Caco-2 (cell line): ENCODE results near the gene SCAP. TPM values are rescaled to one million over a fixed set of nuclear protein-coding genes. Genes with fewer than 3 reads are reported as not detected.

ENCODE experiments used
- BruUV-seq: library from RNA; stranded (reverse); fragments of 400-500 nt; replicated peaks from 2 replicates; lab custom pipeline; 2021; lab: Mats Ljungman, UMichigan
- CTCF ChIA-PET: fragments of 300-600 bp; sonication (Branson Sonifier 250); formaldehyde crosslinking; loops from one replicate; lab custom pipeline; 2022; ENCODE audit warnings: antibody characterized with exemption; lab: Charles Lee
- POLR2A ChIA-PET: fragments of 300-600 bp; sonication (Branson Sonifier 250); formaldehyde crosslinking; loops from one replicate; lab custom pipeline; 2022; ENCODE audit warnings: antibody characterized with exemption; lab: Charles Lee
- DNase-seq, 2 experiments: peaks; one replicate each; pipeline versions ENCODE4 v3.0.0 to v3.0.0-alpha.2; 2020 to 2022
- H3K27me3 ChIP-seq: replicated peaks from 2 replicates; pipeline ENCODE4 v1.6.0; 2011; ENCODE audit warnings: low read length; ENCODE audit not compliant: control insufficient read depth, insufficient read depth
- H3K36me3 ChIP-seq: 2 replicates; pipeline ENCODE4 v1.5.1; 2011; ENCODE audit warnings: low read length; ENCODE audit not compliant: control insufficient read depth, insufficient read depth
- H3K4me1 ChIP-seq: fragments of 250-450 bp; sonication (Bioruptor Pico); 2 replicates; pipeline ENCODE4 v1.5.1; 2020; ENCODE audit warnings: mild to moderate bottlenecking
- H3K4me3 ChIP-seq: 2 replicates; pipeline ENCODE4 v1.5.1; 2011; ENCODE audit warnings: low read depth, mild to moderate bottlenecking, control low read depth, low read length
- H3K9me3 ChIP-seq: fragments of 250-450 bp; sonication (Bioruptor Pico); 2 replicates; pipeline ENCODE4 v1.5.1; 2020; ENCODE audit warnings: mild to moderate bottlenecking, moderate library complexity
- H3K27ac Mint-ChIP-seq: one replicate; pipeline ENCODE4 v1.8.0; 2022; ENCODE audit warnings: mixed read lengths; ENCODE audit not compliant: unreplicated experiment
- H3K27me3 Mint-ChIP-seq: one replicate; pipeline ENCODE4 v1.8.0; 2022; ENCODE audit warnings: mixed read lengths; ENCODE audit not compliant: insufficient read depth, unreplicated experiment
- H3K36me3 Mint-ChIP-seq: one replicate; pipeline ENCODE4 v1.8.0; 2022; ENCODE audit warnings: mild to moderate bottlenecking, mixed read lengths; ENCODE audit not compliant: insufficient read depth, unreplicated experiment
- H3K4me1 Mint-ChIP-seq: one replicate; pipeline ENCODE4 v1.8.0; 2022; ENCODE audit warnings: low read depth, mixed read lengths; ENCODE audit not compliant: unreplicated experiment
- H3K4me3 Mint-ChIP-seq: one replicate; pipeline ENCODE4 v1.8.0; 2022; ENCODE audit warnings: mild to moderate bottlenecking, moderate library complexity, mixed read lengths; ENCODE audit not compliant: unreplicated experiment
- H3K9me3 Mint-ChIP-seq: one replicate; pipeline ENCODE4 v1.8.0; 2022; ENCODE audit warnings: mixed read lengths; ENCODE audit not compliant: unreplicated experiment
- CTCF ChIP-seq, 2 experiments: fragments of 200-600 bp in 1 of 2; IDR thresholded peaks; 1 replicate in 1 of 2; 2 replicates in 1 of 2; pipeline versions ENCODE4 v1.5.1 to v1.8.0; 2011 to 2022; ENCODE audit warnings: antibody characterized with exemption in 1 of 2, control low read depth in 1 of 2, inconsistent platforms in 1 of 2, low read depth in 1 of 2, low read length in 1 of 2, mild to moderate bottlenecking in 1 of 2, moderate library complexity in 1 of 2; ENCODE audit not compliant: insufficient read depth in 1 of 2, severe bottlenecking in 1 of 2, unreplicated experiment in 1 of 2
- intact Hi-C: fragments of 100-400 bp; cut with micrococcal nuclease; formaldehyde crosslinking; loops from one replicate; pipeline ENCODE4 v1.10.0; 2022; ENCODE audit not compliant: unreplicated experiment
- total RNA-seq: library from RNA; stranded (reverse); gene quantifications from 2 replicates; pipeline ENCODE4 v1.2.3, GENCODE V29; 2022

The SCAP gene
- total RNA-seq, 1 experiment from 2014 or later: 115 TPM

GRCh38 chr3:47479826-47480160 is 4.1 kb upstream of the SCAP start:
- CTCF ChIA-PET: interaction anchor here (1.3 kb wide), 1 partner anchor 59 kb away, joined by 3 read pairs; no protein-coding TSS in a partner anchor

GRCh38 chr3:47478022-47478421 is 2.3 kb upstream of the SCAP start:
- Mint-ChIP-seq H3K27ac (no peak overlapping the region), H3K27me3 (no peaks in the 10 kb centered on the region), H3K36me3 (peaks cover 15% of the 10 kb centered on the region), H3K9me3 (no peaks in the 10 kb centered on the region), H3K4me1 (peaks cover 20% of the 10 kb centered on the region), H3K4me3 (no peak overlapping the region)
- no peak for DNase-seq
- Histone ChIP-seq H3K9me3 (no peaks in the 10 kb centered on the region), H3K4me3 (no peak overlapping the region), H3K27me3 (no peaks in the 10 kb centered on the region), H3K4me1 (peaks cover 15% of the 10 kb centered on the region), H3K36me3 (no peaks in the 10 kb centered on the region)
- TF ChIP-seq CTCF (IDR thresholded peaks at IDR 0.05; ENCODE audit: insufficient read depth in 1 of 2, low read depth in 1 of 2, low read length in 1 of 2, severe bottlenecking in 1 of 2, unreplicated experiment in 1 of 2): no peak
- BruUV-seq: no TSS peak
- ChIA-PET CTCF (interaction anchor here (4.0 kb wide), 1 partner anchor 56 kb away, joined by 42 read pairs; no protein-coding TSS in a partner anchor), POLR2A (no interaction called here)
- intact Hi-C loops: no loop called here

More at GRCh38 chr3:47479826-47480160, 4.1 kb upstream of the SCAP start:
- Histone ChIP-seq H3K36me3 (no peaks in the 10 kb centered on the region), H3K9me3 (no peaks in the 10 kb centered on the region), H3K27me3 (no peaks in the 10 kb centered on the region), H3K4me1 (0 out of 2 replicates have a peak, but pooled peaks cover 6% of the 10 kb centered on the region), H3K4me3 (no peak overlapping the region)
- peaks cover 9% of the 10 kb centered on the region for H3K36me3 Mint-ChIP-seq
- peaks cover 9% of the 10 kb centered on the region for H3K4me1 Mint-ChIP-seq
- POLR2A ChIA-PET: no interaction called here
- H3K27me3 Mint-ChIP-seq: no peaks in the 10 kb centered on the region
- H3K27ac Mint-ChIP-seq: no peak overlapping the region
- no peak for DNase-seq
- no peak overlapping the region for H3K4me3 Mint-ChIP-seq
- H3K9me3 Mint-ChIP-seq: no peaks in the 10 kb centered on the region
- no TSS peak for BruUV-seq
- intact Hi-C loops: no loop called here
- no peak for TF ChIP-seq CTCF (IDR thresholded peaks at IDR 0.05; ENCODE audit: insufficient read depth in 1 of 2, low read depth in 1 of 2, low read length in 1 of 2, severe bottlenecking in 1 of 2, unreplicated experiment in 1 of 2)

GRCh38 chr3:47476644-47477199 is 981 bp upstream of the SCAP start:
- no peaks in the 10 kb centered on the region for H3K27me3 Mint-ChIP-seq
- no peak for TF ChIP-seq CTCF (IDR thresholded peaks at IDR 0.05; ENCODE audit: insufficient read depth in 1 of 2, low read depth in 1 of 2, low read length in 1 of 2, severe bottlenecking in 1 of 2, unreplicated experiment in 1 of 2)
- BruUV-seq: no TSS peak
- H3K27me3 ChIP-seq: no peaks in the 10 kb centered on the region
- no peaks in the 10 kb centered on the region for H3K9me3 ChIP-seq
- ChIA-PET POLR2A (no interaction called here), CTCF (interaction anchor here (0.7 to 4.0 kb wide), 4 partner anchors 33 to 55 kb away, joined by 3 to 42 read pairs (median 4); no protein-coding TSS in a partner anchor)
- peaks cover 15% of the 10 kb centered on the region for H3K36me3 Mint-ChIP-seq
- no peaks in the 10 kb centered on the region for H3K36me3 ChIP-seq
- no peak overlapping the region for H3K27ac Mint-ChIP-seq
- no peak overlapping the region for H3K4me3 ChIP-seq
- H3K4me3 Mint-ChIP-seq: peak overlapping the region; percentile 47
- no peak for DNase-seq
- H3K9me3 Mint-ChIP-seq: no peaks in the 10 kb centered on the region
- peaks cover 16% of the 10 kb centered on the region for H3K4me1 Mint-ChIP-seq
- intact Hi-C loops: loop anchor here (1.0 kb wide), 1 partner anchor 55 kb away; no protein-coding TSS in a partner anchor
- peaks cover 12% of the 10 kb centered on the region for H3K4me1 ChIP-seq
